H1 (cell line): ENCODE data around the gene ESD. TPM values are rescaled to one million over a fixed set of nuclear protein-coding genes. Genes with fewer than 3 reads are reported as not detected.

ENCODE experiments used
- HDAC6 ChIP-seq: IDR thresholded peaks from one replicate; pipeline ENCODE4 v1.7.1; 2012; ENCODE audit warnings: low read depth, mild to moderate bottlenecking, inconsistent platforms, low read length, moderate library complexity
- PHF8 ChIP-seq: fragments of 200-600 bp; sonication (generic); conservative IDR thresholded peaks from 2 replicates; pipeline ENCODE4 v1.7.1; 2012; ENCODE audit warnings: low read depth, mild to moderate bottlenecking, inconsistent platforms, low read length, moderate library complexity
- RNF2 ChIP-seq: fragments of 200-900, 300-1000 bp; sonication (generic); IDR thresholded peaks from 2 replicates; pipeline ENCODE4 v1.7.1; 2016; ENCODE audit warnings: borderline replicate concordance, low read depth, mild to moderate bottlenecking, antibody characterized with exemption, low read length; ENCODE audit not compliant: poor library complexity, severe bottlenecking; ENCODE audit errors: missing control alignments
- SP2 ChIP-seq: IDR thresholded peaks from 2 replicates; pipeline ENCODE4 v1.6.1; 2012; ENCODE audit warnings: mild to moderate bottlenecking, low read length, inconsistent platforms
- TEAD4 ChIP-seq: IDR thresholded peaks from 2 replicates; pipeline ENCODE4 v1.6.1; 2012; ENCODE audit warnings: low read depth, low read length, inconsistent platforms, mixed read lengths
- polyA plus RNA-seq, 7 experiments: library from polyadenylated mRNA; depleted of rRNA in 3 of 7; stranded (reverse) in 5 of 7; unstranded in 2 of 7; fragments of >200 nt in 5 of 7; fragments of 200-250 nt in 2 of 7; gene quantifications; 1 replicate in 5 of 7; 2 replicates in 1 of 7; 4 replicates in 1 of 7; pipeline versions ENCODE4 v1.2.1 to v1.2.3, GENCODE V29; 2011 to 2013; ENCODE audit warnings: missing spikeins in 2 of 7, mixed read lengths in 2 of 7
- total RNA-seq: library from RNA; stranded (reverse); fragmentation: NEBNext Ultra II Directional; extraction: Animal tissue kit (Norgen Biotek cat#: 25700); gene quantifications from 2 replicates; pipeline ENCODE4 v1.2.1, GENCODE V29; 2021

ESD gene
- total and polyA plus RNA-seq, 2 of the 8 experiments (the other 6 are each of a cell fraction or from before 2014, with no cell fraction given), result 40.3 to 55.8 TPM

- no peak for TF ChIP-seq RNF2
- TF ChIP-seq PHF8, result no peak
- no peak for TF ChIP-seq HDAC6
- no peak for TF ChIP-seq SP2
- no peak for TF ChIP-seq TEAD4
These were observed 13.5 kb downstream of the ESD start (continued) for GRCh38 chr13:46783504-46783903.
